Nephron (organoid): ENCODE results near the gene SYCE1L.
A peak's percentile ranks its signal among the peaks of the same experiment; 100 is the strongest.
"Not testable (repeated sequence)": the region's sequence is repeated elsewhere in the genome, so short reads cannot be mapped to it uniquely, and the experiment has no call there.

Experiments used
- H3K27ac Mint-ChIP-seq, 3 experiments: 2 replicates each; pipeline ENCODE4 v1.8.0; 2020; ENCODE audit warnings: mixed read lengths in 3 of 3, mild to moderate bottlenecking in 2 of 3, moderate library complexity in 1 of 3
- H3K27me3 Mint-ChIP-seq: 2 replicates; pipeline ENCODE4 v1.8.0; 2021; ENCODE audit warnings: low read depth, mild to moderate bottlenecking, moderate library complexity, mixed read lengths
- H3K36me3 Mint-ChIP-seq: 2 replicates; pipeline ENCODE4 v1.8.0; 2020; ENCODE audit warnings: low read depth, mixed read lengths
- H3K4me1 Mint-ChIP-seq: 2 replicates; pipeline ENCODE4 v1.8.0; 2020; ENCODE audit warnings: mixed read lengths
- H3K4me3 Mint-ChIP-seq, 3 experiments: 2 replicates each; pipeline ENCODE4 v1.8.0; 2020; ENCODE audit warnings: mild to moderate bottlenecking in 3 of 3, mixed read lengths in 3 of 3, moderate library complexity in 2 of 3
- H3K9me3 Mint-ChIP-seq: 2 replicates; pipeline ENCODE4 v1.8.0; 2020; ENCODE audit warnings: mixed read lengths
- TF ChIP-seq, protein P1 (sequence below), 3 experiments: fragments of 200-600 bp; sonication (generic); IDR thresholded peaks; one replicate each; pipeline ENCODE4 v1.5.0; 2021; ENCODE audit warnings: antibody characterized with exemption in 3 of 3; ENCODE audit not compliant: unreplicated experiment in 3 of 3

Gene SYCE1L

GRCh38 chr16:77227745-77228144, 28.5 kb downstream of the SYCE1L start:
- H3K27ac Mint-ChIP-seq: no peak overlapping the region
- TF ChIP-seq, protein P1, sequence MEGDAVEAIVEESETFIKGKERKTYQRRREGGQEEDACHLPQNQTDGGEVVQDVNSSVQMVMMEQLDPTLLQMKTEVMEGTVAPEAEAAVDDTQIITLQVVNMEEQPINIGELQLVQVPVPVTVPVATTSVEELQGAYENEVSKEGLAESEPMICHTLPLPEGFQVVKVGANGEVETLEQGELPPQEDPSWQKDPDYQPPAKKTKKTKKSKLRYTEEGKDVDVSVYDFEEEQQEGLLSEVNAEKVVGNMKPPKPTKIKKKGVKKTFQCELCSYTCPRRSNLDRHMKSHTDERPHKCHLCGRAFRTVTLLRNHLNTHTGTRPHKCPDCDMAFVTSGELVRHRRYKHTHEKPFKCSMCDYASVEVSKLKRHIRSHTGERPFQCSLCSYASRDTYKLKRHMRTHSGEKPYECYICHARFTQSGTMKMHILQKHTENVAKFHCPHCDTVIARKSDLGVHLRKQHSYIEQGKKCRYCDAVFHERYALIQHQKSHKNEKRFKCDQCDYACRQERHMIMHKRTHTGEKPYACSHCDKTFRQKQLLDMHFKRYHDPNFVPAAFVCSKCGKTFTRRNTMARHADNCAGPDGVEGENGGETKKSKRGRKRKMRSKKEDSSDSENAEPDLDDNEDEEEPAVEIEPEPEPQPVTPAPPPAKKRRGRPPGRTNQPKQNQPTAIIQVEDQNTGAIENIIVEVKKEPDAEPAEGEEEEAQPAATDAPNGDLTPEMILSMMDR (IDR thresholded peaks at IDR 0.05; ENCODE audit: unreplicated experiment in 3 of 3): no peak
- no peaks in the 10 kb centered on the region for H3K4me1 Mint-ChIP-seq
- peaks cover 4% of the 10 kb centered on the region for H3K36me3 Mint-ChIP-seq
- H3K4me3 Mint-ChIP-seq: no peak overlapping the region
- H3K9me3 Mint-ChIP-seq: no peaks in the 10 kb centered on the region
- H3K27me3 Mint-ChIP-seq: no peaks in the 10 kb centered on the region

- TF ChIP-seq, protein P1 (IDR thresholded peaks at IDR 0.05; ENCODE audit: unreplicated experiment in 3 of 3): no peak
- Mint-ChIP-seq H3K27ac (no peak overlapping the region), H3K4me3 (no peak overlapping the region), H3K4me1 (no peaks in the 10 kb centered on the region), H3K27me3 (peaks cover 3% of the 10 kb centered on the region), H3K9me3 (no peaks in the 10 kb centered on the region), H3K36me3 (no peaks in the 10 kb centered on the region)
Measured at GRCh38 chr16:77231047-77231446, 31.8 kb downstream of the SYCE1L start.

DNA sequence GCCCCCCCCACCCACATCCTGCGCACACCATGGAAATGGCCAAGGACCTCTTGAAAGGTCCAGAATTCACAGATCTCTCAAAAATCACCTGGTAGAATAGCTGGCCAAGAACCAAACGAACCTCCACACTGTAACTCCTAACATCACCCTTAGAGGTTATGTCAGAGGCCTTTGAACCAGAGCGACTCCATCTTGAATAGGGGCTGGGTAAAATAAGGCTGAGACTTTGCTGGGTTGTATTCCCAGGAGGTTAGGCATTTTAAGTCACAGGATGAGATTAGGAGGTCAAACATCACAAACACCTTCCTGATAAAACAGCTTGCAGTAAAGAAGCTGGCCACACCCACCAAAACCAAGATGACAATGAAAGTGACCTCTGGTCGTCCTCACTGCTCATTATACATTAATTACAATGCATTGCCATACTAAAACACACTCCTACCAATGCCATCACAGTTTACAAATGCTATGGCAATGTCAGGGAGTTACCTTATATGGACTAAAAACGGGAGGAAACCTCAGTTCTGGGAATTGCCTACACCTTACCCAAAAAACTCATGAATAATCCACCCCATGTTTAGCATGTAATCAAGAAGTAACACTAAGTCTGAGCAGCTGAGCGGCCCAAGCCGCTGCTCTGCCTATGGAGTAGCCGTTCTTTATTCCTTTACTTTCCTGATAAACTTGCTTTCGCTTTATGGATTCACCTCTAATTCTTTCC, 34.8 kb downstream of the SYCE1L start:
- H3K9me3 Mint-ChIP-seq: no peaks in the 10 kb centered on the region
- no peaks in the 10 kb centered on the region for H3K36me3 Mint-ChIP-seq
- no peak overlapping the region for H3K27ac Mint-ChIP-seq
- H3K27me3 Mint-ChIP-seq: peaks cover 17% of the 10 kb centered on the region
- TF ChIP-seq, protein P1 (IDR thresholded peaks at IDR 0.05; ENCODE audit: unreplicated experiment in 3 of 3): no peak
- H3K4me3 Mint-ChIP-seq: no peak overlapping the region
- no peaks in the 10 kb centered on the region for H3K4me1 Mint-ChIP-seq

DNA sequence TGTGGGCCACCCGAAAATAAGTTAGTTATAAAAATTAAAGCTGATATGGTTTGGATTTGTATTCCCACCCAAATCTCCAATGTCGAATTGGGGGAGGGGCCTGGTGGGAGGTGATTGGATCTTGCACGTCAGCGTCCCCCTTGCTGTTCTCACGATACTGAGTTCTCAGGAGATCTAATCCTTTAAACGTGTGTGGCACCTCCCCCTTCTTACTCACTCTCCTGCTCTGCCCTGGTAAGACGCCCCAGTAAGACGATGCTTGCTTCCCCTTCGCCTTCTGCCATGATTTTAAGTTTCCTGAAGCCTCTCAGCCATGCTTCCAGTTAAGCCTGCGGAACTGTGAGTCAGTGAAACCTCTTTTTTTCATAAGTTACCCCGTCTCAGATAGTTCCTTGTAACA, 35.4 kb downstream of the SYCE1L start:
- no peaks in the 10 kb centered on the region for H3K4me1 Mint-ChIP-seq
- TF ChIP-seq, protein P1 (IDR thresholded peaks at IDR 0.05; ENCODE audit: unreplicated experiment in 3 of 3): no peak
- no peak overlapping the region for H3K27ac Mint-ChIP-seq
- no peak overlapping the region for H3K4me3 Mint-ChIP-seq
- no peaks in the 10 kb centered on the region for H3K36me3 Mint-ChIP-seq
- H3K9me3 Mint-ChIP-seq: no peaks in the 10 kb centered on the region
- peaks cover 19% of the 10 kb centered on the region for H3K27me3 Mint-ChIP-seq

DNA sequence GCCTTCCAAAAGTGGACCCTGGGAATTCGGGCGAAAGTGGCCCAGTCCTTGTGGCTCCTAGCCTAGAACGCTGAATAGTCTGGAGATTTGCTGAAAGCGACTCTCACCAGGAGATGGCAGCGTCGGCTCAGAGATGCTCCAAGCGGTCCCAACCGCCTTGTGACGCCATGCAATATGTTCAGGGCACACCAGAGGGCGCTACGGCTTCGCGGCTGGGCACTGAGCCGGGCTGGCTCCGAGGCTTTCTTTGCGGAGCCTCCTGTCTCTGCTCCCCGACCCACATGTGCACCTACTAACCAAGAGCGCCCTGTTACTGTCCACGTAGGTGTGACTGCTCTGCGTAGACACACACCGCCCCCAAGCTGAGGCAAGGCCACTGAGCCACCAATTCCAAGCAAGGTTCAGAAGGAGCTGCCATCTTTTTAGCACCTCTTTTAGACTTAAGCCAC, 36.9 kb downstream of the SYCE1L start:
- Mint-ChIP-seq H3K4me1 (no peaks in the 10 kb centered on the region), H3K9me3 (no peaks in the 10 kb centered on the region), H3K36me3 (no peaks in the 10 kb centered on the region), H3K27ac (no peak overlapping the region), H3K4me3 (peak overlapping the region; percentile 37 to 63 (median 57)), H3K27me3 (peaks cover 21% of the 10 kb centered on the region)
- TF ChIP-seq, protein P1 (IDR thresholded peaks at IDR 0.05; ENCODE audit: unreplicated experiment in 3 of 3): peak; percentile 100

DNA sequence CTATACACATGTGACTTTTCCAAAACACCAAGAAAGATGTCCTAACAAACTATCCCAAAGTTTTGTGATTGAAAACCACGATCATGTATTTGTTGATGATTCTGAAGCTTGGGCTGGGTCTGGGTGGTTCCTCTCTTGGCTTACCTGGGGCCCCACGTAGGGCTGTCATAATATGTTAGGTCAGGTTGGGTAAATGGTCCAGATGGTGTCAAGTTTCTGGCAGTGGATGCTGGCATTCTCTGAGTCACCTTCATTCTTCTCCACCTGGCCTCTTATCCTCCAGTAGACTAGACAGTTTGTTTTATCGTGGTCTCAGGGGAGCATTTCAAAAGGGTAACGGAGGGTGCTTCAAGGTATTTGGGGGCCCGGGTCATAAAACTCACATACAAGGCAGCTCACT, 39.4 kb downstream of the SYCE1L start:
- Mint-ChIP-seq H3K27me3 (peaks cover 24% of the 10 kb centered on the region), H3K4me3 (no peak overlapping the region), H3K36me3 (no peaks in the 10 kb centered on the region), H3K4me1 (no peaks in the 10 kb centered on the region), H3K9me3 (no peaks in the 10 kb centered on the region), H3K27ac (no peak overlapping the region)
- TF ChIP-seq, protein P1 (IDR thresholded peaks at IDR 0.05; ENCODE audit: unreplicated experiment in 3 of 3): no peak

- H3K4me3 Mint-ChIP-seq, H3K4me1 Mint-ChIP-seq, H3K36me3 Mint-ChIP-seq, H3K9me3 Mint-ChIP-seq, H3K27ac Mint-ChIP-seq: not testable (repeated sequence)
- peaks cover 15% of the 10 kb centered on the region for H3K27me3 Mint-ChIP-seq
Measured at GRCh38 chr16:77242471-77242870, 43.3 kb downstream of the SYCE1L start.
